H1 (cell line): ENCODE data around the gene TMEM212. TPM values are rescaled to one million over a fixed set of nuclear protein-coding genes. Genes with fewer than 3 reads are reported as not detected.

Source experiments
- CTCF ChIA-PET: fragments of 300-600 bp; sonication (Branson Sonifier 250); formaldehyde crosslinking; loops from one replicate; lab custom pipeline; 2021; ENCODE audit not compliant: partially characterized antibody; lab: Charles Lee
- POLR2A ChIA-PET: fragments of 300-600 bp; sonication (Branson Sonifier 250); formaldehyde crosslinking; loops from one replicate; lab custom pipeline; 2021; ENCODE audit warnings: inconsistent platforms; ENCODE audit not compliant: partially characterized antibody; lab: Charles Lee
- DNase-seq, 2 experiments: peaks; one replicate each; pipeline versions ENCODE4 v3.0.0 to v3.0.0-alpha.2; 2010 to 2022; ENCODE audit warnings: low spot score in 2 of 2, low read depth in 1 of 2, mixed read lengths in 1 of 2
- FAIRE-seq: peaks from 2 replicates; lab custom pipeline; 2011; peaks lifted over from hg19 to GRCh38; lab: Jason Lieb, UNC
- H2AFZ ChIP-seq: 2 replicates; pipeline ENCODE4 v1.8.1; 2012; ENCODE audit warnings: low read length, inconsistent platforms
- H2AK5ac ChIP-seq: 2 replicates; pipeline ENCODE4 v1.6.1; 2013; ENCODE audit warnings: low read depth, low read length
- H2BK120ac ChIP-seq: replicated peaks from 2 replicates; pipeline ENCODE3; 2013; ENCODE audit warnings: low read depth, low read length, inconsistent platforms
- H2BK12ac ChIP-seq: 2 replicates; pipeline ENCODE4 v1.6.1; 2013; ENCODE audit warnings: low read depth, low read length
- H2BK15ac ChIP-seq: 2 replicates; pipeline ENCODE4 v1.6.1; 2013; ENCODE audit warnings: low read length
- H2BK20ac ChIP-seq: 2 replicates; pipeline ENCODE4 v1.6.1; 2013; ENCODE audit warnings: low read length
- H2BK5ac ChIP-seq: 2 replicates; pipeline ENCODE4 v1.6.1; 2013; ENCODE audit warnings: low read depth, low read length
- H3K14ac ChIP-seq: 2 replicates; pipeline ENCODE4 v1.6.1; 2013; ENCODE audit warnings: inconsistent platforms; ENCODE audit not compliant: insufficient read length
- H3K18ac ChIP-seq: 2 replicates; pipeline ENCODE4 v1.6.1; 2013; ENCODE audit warnings: low read length; ENCODE audit errors: extremely low read depth
- H3K23ac ChIP-seq: 2 replicates; pipeline ENCODE4 v1.6.1; 2013; ENCODE audit warnings: inconsistent platforms; ENCODE audit not compliant: insufficient read length
- H3K23me2 ChIP-seq: 2 replicates; pipeline ENCODE4 v1.6.1; 2013; ENCODE audit warnings: low read depth, low read length
- H3K27ac ChIP-seq: 2 replicates; pipeline ENCODE4 v1.6.1; 2011; ENCODE audit warnings: low read depth, low read length, inconsistent platforms
- H3K27me3 ChIP-seq, 4 experiments: replicated peaks in 1 of 4; 1 replicate in 1 of 4; 2 replicates in 3 of 4; pipeline versions ENCODE4 v1.6.1 to v1.8.1; 2011 to 2013; ENCODE audit warnings: low read length in 3 of 4, mild to moderate bottlenecking in 3 of 4, inconsistent platforms in 2 of 4, mixed read lengths in 2 of 4, moderate library complexity in 1 of 4; ENCODE audit not compliant: control insufficient read depth in 3 of 4, insufficient read depth in 3 of 4; ENCODE audit errors: extremely low read depth in 1 of 4
- H3K36me3 ChIP-seq, 4 experiments: 2 replicates each; pipeline versions ENCODE4 v1.6.1 to v1.8.1; 2011 to 2013; ENCODE audit warnings: mild to moderate bottlenecking in 4 of 4, low read length in 3 of 4, moderate library complexity in 2 of 4, control low read depth in 1 of 4, inconsistent platforms in 1 of 4; ENCODE audit not compliant: insufficient read depth in 4 of 4, control insufficient read depth in 2 of 4
- H3K4ac ChIP-seq: replicated peaks from 2 replicates; pipeline ENCODE3; 2013; ENCODE audit warnings: low read length, low read depth, mixed read lengths, inconsistent platforms; ENCODE audit not compliant: insufficient read length
- H3K4me1 ChIP-seq, 4 experiments: replicated peaks in 1 of 4; 1 replicate in 1 of 4; 2 replicates in 3 of 4; pipeline versions ENCODE4 v1.6.1 to v1.8.1; 2011 to 2013; ENCODE audit warnings: low read length in 3 of 4, inconsistent platforms in 2 of 4, mixed read lengths in 1 of 4; ENCODE audit not compliant: insufficient read depth in 4 of 4, control insufficient read depth in 3 of 4
- H3K4me2 ChIP-seq, 2 experiments: 2 replicates each; pipeline versions ENCODE4 v1.6.1 to v1.8.1; 2011 to 2013; ENCODE audit warnings: low read depth in 2 of 2, low read length in 2 of 2, control low read depth in 1 of 2, inconsistent platforms in 1 of 2, mild to moderate bottlenecking in 1 of 2; ENCODE audit not compliant: insufficient read depth in 1 of 2
- H3K4me3 ChIP-seq, 4 experiments: fragments of 200-600, 300-600 bp in 1 of 4; sonication (generic), shearing (Covaris generic), sonication (Bioruptor Twin) in 1 of 4; 2 replicates each; pipeline versions ENCODE4 v1.5.1 to v1.8.1; 2011 to 2016; ENCODE audit warnings: low read length in 4 of 4, low read depth in 3 of 4, control low read depth in 2 of 4, inconsistent platforms in 2 of 4, mild to moderate bottlenecking in 2 of 4, mixed read lengths in 1 of 4, moderate library complexity in 1 of 4; ENCODE audit not compliant: insufficient read depth in 2 of 4; ENCODE audit errors: extremely low read depth in 1 of 4
- H3K56ac ChIP-seq: replicated peaks from 2 replicates; pipeline ENCODE3; 2013; ENCODE audit warnings: low read depth, mild to moderate bottlenecking, mixed read lengths, low read length, inconsistent platforms; ENCODE audit not compliant: insufficient read length
- H3K79me1 ChIP-seq: 2 replicates; pipeline ENCODE4 v1.6.1; 2013; ENCODE audit warnings: low read depth, low read length, control low read depth
- H3K79me2 ChIP-seq, 2 experiments: 2 replicates each; pipeline versions ENCODE4 v1.6.1 to v1.8.1; 2012 to 2013; ENCODE audit warnings: low read length in 2 of 2, mild to moderate bottlenecking in 2 of 2, inconsistent platforms in 1 of 2; ENCODE audit not compliant: insufficient read depth in 2 of 2, control insufficient read depth in 1 of 2
- H3K9ac ChIP-seq, 4 experiments: replicated peaks in 1 of 4; 1 replicate in 1 of 4; 2 replicates in 3 of 4; pipeline versions ENCODE4 v1.6.1 to v1.8.1; 2011 to 2013; ENCODE audit warnings: low read depth in 3 of 4, low read length in 3 of 4, control low read depth in 2 of 4, mild to moderate bottlenecking in 2 of 4, moderate library complexity in 2 of 4, inconsistent platforms in 1 of 4; ENCODE audit errors: extremely low read depth in 1 of 4
- H3K9me3 ChIP-seq, 2 experiments: 2 replicates each; pipeline versions ENCODE4 v1.6.1 to v1.8.1; 2012 to 2013; ENCODE audit warnings: mild to moderate bottlenecking in 2 of 2, moderate library complexity in 2 of 2, control low read depth in 1 of 2, inconsistent platforms in 1 of 2, low read depth in 1 of 2, low read length in 1 of 2, mixed read lengths in 1 of 2; ENCODE audit not compliant: insufficient read depth in 2 of 2
- H4K20me1 ChIP-seq, 2 experiments: replicated peaks in 1 of 2; 2 replicates each; pipeline versions ENCODE3 to v1.8.1; 2011 to 2013; ENCODE audit warnings: inconsistent platforms in 2 of 2, low read length in 2 of 2, mild to moderate bottlenecking in 1 of 2; ENCODE audit not compliant: insufficient read depth in 2 of 2, control insufficient read depth in 1 of 2
- H4K5ac ChIP-seq: 2 replicates; pipeline ENCODE4 v1.6.1; 2013; ENCODE audit warnings: low read length, low read depth, mixed read lengths, inconsistent platforms; ENCODE audit not compliant: insufficient read length
- H4K8ac ChIP-seq: 2 replicates; pipeline ENCODE4 v1.8.0; 2013; ENCODE audit warnings: mild to moderate bottlenecking, moderate library complexity, low read length, inconsistent platforms; ENCODE audit not compliant: insufficient read depth; ENCODE audit errors: extremely low read depth
- H4K91ac ChIP-seq: replicated peaks from 2 replicates; pipeline ENCODE3; 2013; ENCODE audit warnings: low read length, mixed read lengths, inconsistent platforms; ENCODE audit not compliant: insufficient read length
- ASH2L ChIP-seq: fragments of 200-600, 300-600 bp; sonication (generic); IDR thresholded peaks from one replicate; pipeline ENCODE4 v1.7.1; 2017; ENCODE audit warnings: low read length
- CREB1 ChIP-seq: IDR thresholded peaks from 2 replicates; pipeline ENCODE4 v1.6.1; 2012; ENCODE audit warnings: inconsistent platforms
- GTF2F1 ChIP-seq: IDR thresholded peaks from 2 replicates; pipeline ENCODE4 v1.6.1; 2012; ENCODE audit warnings: low read depth, low read length, improper control_type of control experiment, borderline replicate concordance
- KDM4A ChIP-seq: IDR thresholded peaks from one replicate; pipeline ENCODE4 v1.7.1; 2012; ENCODE audit warnings: low read depth, mild to moderate bottlenecking, moderate library complexity, low read length, inconsistent platforms; ENCODE audit not compliant: severe bottlenecking
- NANOG ChIP-seq: IDR thresholded peaks from 2 replicates; pipeline ENCODE4 v1.6.1; 2011; ENCODE audit warnings: low read length, low read depth, mild to moderate bottlenecking, inconsistent platforms; ENCODE audit not compliant: insufficient read depth, poor library complexity, severe bottlenecking
- NRF1 ChIP-seq: IDR thresholded peaks from 2 replicates; pipeline ENCODE4 v1.6.1; 2011; ENCODE audit warnings: mild to moderate bottlenecking, low read depth, low read length, improper control_type of control experiment
- PHF8 ChIP-seq: fragments of 200-600 bp; sonication (generic); conservative IDR thresholded peaks from 2 replicates; pipeline ENCODE4 v1.7.1; 2012; ENCODE audit warnings: low read depth, mild to moderate bottlenecking, inconsistent platforms, low read length, moderate library complexity
- POLR2A ChIP-seq, 2 experiments: IDR thresholded peaks; 1 replicate in 1 of 2; 2 replicates in 1 of 2; pipeline ENCODE4 v1.6.1; 2011; ENCODE audit warnings: low read depth in 2 of 2, low read length in 2 of 2, mild to moderate bottlenecking in 2 of 2; ENCODE audit errors: control extremely low read depth in 1 of 2
- POLR2AphosphoS5 ChIP-seq: IDR thresholded peaks from 2 replicates; pipeline ENCODE4 v1.6.1; 2011; ENCODE audit warnings: low read depth, low read length
- RXRA ChIP-seq: IDR thresholded peaks from 2 replicates; pipeline ENCODE4 v1.6.1; 2011; ENCODE audit warnings: low read depth, mild to moderate bottlenecking, low read length, moderate library complexity; ENCODE audit not compliant: insufficient read depth
- SIX5 ChIP-seq: IDR thresholded peaks from 2 replicates; pipeline ENCODE4 v1.6.1; 2011; ENCODE audit warnings: mild to moderate bottlenecking, low read depth, low read length
- SUZ12 ChIP-seq: fragments of 200-600 bp; sonication (generic); IDR thresholded peaks from 2 replicates; pipeline ENCODE4 v1.6.1; 2012; ENCODE audit warnings: mild to moderate bottlenecking, inconsistent platforms, low read length, moderate library complexity, mixed read lengths
- WGBS, 2 experiments: shearing (Covaris generic) in 1 of 2; methylation state at CpG; one replicate each; pipeline versions ENCODE4 v1.1.6 to v1.1.7; 2013 to 2015; ENCODE audit warnings: low lambda C conversion rate in 2 of 2, mixed read lengths in 2 of 2, inconsistent platforms in 1 of 2, low coverage in 1 of 2, missing lambda C conversion rate in 1 of 2; ENCODE audit not compliant: insufficient replicate concordance in 2 of 2, insufficient coverage in 1 of 2, insufficient read length in 1 of 2; ENCODE audit errors: extremely low coverage in 1 of 2, missing lambda C conversion rate in 1 of 2; 5-methylcytosine and 5-hydroxymethylcytosine counted together
- polyA plus RNA-seq, 7 experiments: library from polyadenylated mRNA; depleted of rRNA in 3 of 7; stranded (reverse) in 5 of 7; unstranded in 2 of 7; fragments of >200 nt in 5 of 7; fragments of 200-250 nt in 2 of 7; gene quantifications; 1 replicate in 5 of 7; 2 replicates in 1 of 7; 4 replicates in 1 of 7; pipeline versions ENCODE4 v1.2.1 to v1.2.3, GENCODE V29; 2011 to 2013; ENCODE audit warnings: missing spikeins in 2 of 7, mixed read lengths in 2 of 7
- total RNA-seq: library from RNA; stranded (reverse); fragmentation: NEBNext Ultra II Directional; extraction: Animal tissue kit (Norgen Biotek cat#: 25700); gene quantifications from 2 replicates; pipeline ENCODE4 v1.2.1, GENCODE V29; 2021
- TF ChIP-seq, protein P1 (sequence below): IDR thresholded peaks from 2 replicates; pipeline ENCODE4 v1.6.1; 2012; ENCODE audit warnings: low read length, inconsistent platforms

The TMEM212 gene
- total and polyA plus RNA-seq, 2 of the 8 experiments (the other 6 are each of a cell fraction or from before 2014, with no cell fraction given) = not detected

GRCh38 chr3:171888466-171888865 lies 45.3 kb downstream of the TMEM212 start:
- no peak for FAIRE-seq
- 89% methylated on average over 2 of the region's 2 CpGs; no CpG with 5 or more reads in 1 of the 2 experiments for WGBS, 2 experiments
- no peak for TF ChIP-seq CREB1
- no peak for TF ChIP-seq RXRA
- no peak for TF ChIP-seq PHF8
- no peak for TF ChIP-seq POLR2A (IDR thresholded peaks at IDR 0.05; ENCODE audit: control extremely low read depth in 1 of 2, low read depth in 2 of 2, low read length in 2 of 2)
- TF ChIP-seq, protein P1, sequence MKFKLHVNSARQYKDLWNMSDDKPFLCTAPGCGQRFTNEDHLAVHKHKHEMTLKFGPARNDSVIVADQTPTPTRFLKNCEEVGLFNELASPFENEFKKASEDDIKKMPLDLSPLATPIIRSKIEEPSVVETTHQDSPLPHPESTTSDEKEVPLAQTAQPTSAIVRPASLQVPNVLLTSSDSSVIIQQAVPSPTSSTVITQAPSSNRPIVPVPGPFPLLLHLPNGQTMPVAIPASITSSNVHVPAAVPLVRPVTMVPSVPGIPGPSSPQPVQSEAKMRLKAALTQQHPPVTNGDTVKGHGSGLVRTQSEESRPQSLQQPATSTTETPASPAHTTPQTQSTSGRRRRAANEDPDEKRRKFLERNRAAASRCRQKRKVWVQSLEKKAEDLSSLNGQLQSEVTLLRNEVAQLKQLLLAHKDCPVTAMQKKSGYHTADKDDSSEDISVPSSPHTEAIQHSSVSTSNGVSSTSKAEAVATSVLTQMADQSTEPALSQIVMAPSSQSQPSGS = no peak
- TF ChIP-seq NANOG = no peak
- no peak for TF ChIP-seq POLR2AphosphoS5
- no peak for TF ChIP-seq NRF1
- no peak for TF ChIP-seq SIX5
- TF ChIP-seq GTF2F1 = no peak
- no peak for TF ChIP-seq KDM4A
- no peak for TF ChIP-seq SUZ12
- no peak for TF ChIP-seq ASH2L

More at GRCh38 chr3:171888466-171888865, 45.3 kb downstream of the TMEM212 start:
- H2BK20ac ChIP-seq = no peak overlapping the region
- no peak overlapping the region for H2AK5ac ChIP-seq
- peaks cover 9% of the 10 kb centered on the region in 2 experiments; a peak in 3 of 4 replicates for H3K9me3 ChIP-seq
- no peaks in the 10 kb centered on the region for H3K79me2 ChIP-seq
- no peak overlapping the region for H3K4me3 ChIP-seq
- H4K91ac ChIP-seq = no peak overlapping the region
- no peak overlapping the region for H3K27ac ChIP-seq
- ChIA-PET CTCF (no interaction called here), POLR2A (no interaction called here)
- no peak overlapping the region for H3K23ac ChIP-seq
- no peaks in the 10 kb centered on the region for H3K79me1 ChIP-seq
- no peak overlapping the region for H2AFZ ChIP-seq
- no peak overlapping the region for H2BK120ac ChIP-seq
- no peak overlapping the region for H2BK5ac ChIP-seq
- no peak overlapping the region for H4K8ac ChIP-seq
- no peak overlapping the region for H3K18ac ChIP-seq
- peaks cover 0 to 3% (median 0%) of the 10 kb centered on the region in 4 experiments; a peak in 2 of 7 replicates for H3K4me1 ChIP-seq
- no peak overlapping the region for H3K14ac ChIP-seq
- no peak overlapping the region for H4K5ac ChIP-seq
- H3K27me3 ChIP-seq = peaks cover 0 to 1% (median 0%) of the 10 kb centered on the region in 4 experiments; a peak in 1 of 7 replicates
- no peaks in the 10 kb centered on the region for H4K20me1 ChIP-seq
- no peak overlapping the region for H3K4ac ChIP-seq
- H3K23me2 ChIP-seq = no peaks in the 10 kb centered on the region; the same call in 1 of the 2 replicates
- no peak overlapping the region for H2BK15ac ChIP-seq
- no peak overlapping the region for H3K4me2 ChIP-seq
- no peak overlapping the region for H3K9ac ChIP-seq
- no peak overlapping the region for H2BK12ac ChIP-seq
- no peaks in the 10 kb centered on the region; a peak in 2 of 8 replicates for H3K36me3 ChIP-seq
- DNase-seq = no peak
- H3K56ac ChIP-seq = peak overlapping the region; percentile 71
